Breast epithelium (tissue), 4 donors: ENCODE data around the gene KREMEN1. TPM values are rescaled to one million over a fixed set of nuclear protein-coding genes. Genes with fewer than 3 reads are reported as not detected.
A peak's percentile ranks its signal among the peaks of the same experiment; 100 is the strongest.

Source experiments
- DNase-seq, 2 donors: peaks; one replicate each; pipeline ENCODE4 v3.0.0-alpha.2; 2019; ENCODE audit warnings: low spot score in 2 of 2
- H3K27ac ChIP-seq, 2 donors: fragments of 200-600 bp; sonication (generic) in 1 of 2; one replicate each; pipeline ENCODE4 v1.5.1; 2016 to 2019; ENCODE audit warnings: mild to moderate bottlenecking in 1 of 2
- H3K27me3 ChIP-seq, 2 donors: fragments of 200-600 bp; sonication (generic) in 1 of 2; one replicate each; pipeline versions ENCODE4 v1.5.1 to v1.6.0; 2017 to 2019; ENCODE audit warnings: control low read depth in 1 of 2, mild to moderate bottlenecking in 1 of 2
- H3K36me3 ChIP-seq: fragments of 200-600 bp; one replicate; pipeline ENCODE4 v1.5.1; 2019
- H3K4me1 ChIP-seq, 2 donors: fragments of 200-600 bp; sonication (generic); one replicate each; pipeline ENCODE4 v1.5.1; 2016 to 2019; ENCODE audit warnings: control low read depth in 1 of 2
- H3K4me3 ChIP-seq, 3 donors: fragments of 200-600 bp; sonication (generic); 1 replicate in 2 of 3; 2 replicates in 1 of 3; pipeline ENCODE4 v1.5.1; 2016 to 2019; ENCODE audit warnings: mild to moderate bottlenecking in 3 of 3, moderate library complexity in 2 of 3
- H3K9me3 ChIP-seq, 2 donors: fragments of 200-600 bp; sonication (generic) in 1 of 2; one replicate each; pipeline ENCODE4 v1.5.1; 2016 to 2019; ENCODE audit warnings: control low read depth in 1 of 2
- POLR2A ChIP-seq: fragments of 450-650 bp; IDR thresholded peaks from one replicate; pipeline ENCODE4 v1.6.1; 2016; ENCODE audit warnings: antibody characterized with exemption, mild to moderate bottlenecking, moderate library complexity
- POLR2AphosphoS5 ChIP-seq, 3 donors: sonication (generic); formaldehyde crosslinking; IDR thresholded peaks; one replicate each; pipeline ENCODE4 v1.6.1; 2017; ENCODE audit warnings: antibody characterized with exemption in 3 of 3
- intact Hi-C: fragments of 100-400 bp; cut with DNase I; formaldehyde crosslinking; loops from one replicate; pipeline ENCODE4 v1.15.1; 2023; ENCODE audit warnings: low total_unique reads
- total RNA-seq, 3 donors: library from RNA; depleted of rRNA; stranded (reverse); fragments of >200 nt; gene quantifications; one replicate each; pipeline ENCODE4 v1.1.0, GENCODE V29; 2016
- TF ChIP-seq, protein P1 (sequence below), 3 donors: fragments of 450-650 bp; IDR thresholded peaks; one replicate each; pipeline ENCODE4 v1.5.1; 2016 to 2017; ENCODE audit warnings: antibody characterized with exemption in 3 of 3, mild to moderate bottlenecking in 3 of 3, moderate library complexity in 3 of 3

Gene KREMEN1
- total RNA-seq, 3 donors from 2014 or later: 9.5 to 13.6 (median 13.5) TPM

DNA sequence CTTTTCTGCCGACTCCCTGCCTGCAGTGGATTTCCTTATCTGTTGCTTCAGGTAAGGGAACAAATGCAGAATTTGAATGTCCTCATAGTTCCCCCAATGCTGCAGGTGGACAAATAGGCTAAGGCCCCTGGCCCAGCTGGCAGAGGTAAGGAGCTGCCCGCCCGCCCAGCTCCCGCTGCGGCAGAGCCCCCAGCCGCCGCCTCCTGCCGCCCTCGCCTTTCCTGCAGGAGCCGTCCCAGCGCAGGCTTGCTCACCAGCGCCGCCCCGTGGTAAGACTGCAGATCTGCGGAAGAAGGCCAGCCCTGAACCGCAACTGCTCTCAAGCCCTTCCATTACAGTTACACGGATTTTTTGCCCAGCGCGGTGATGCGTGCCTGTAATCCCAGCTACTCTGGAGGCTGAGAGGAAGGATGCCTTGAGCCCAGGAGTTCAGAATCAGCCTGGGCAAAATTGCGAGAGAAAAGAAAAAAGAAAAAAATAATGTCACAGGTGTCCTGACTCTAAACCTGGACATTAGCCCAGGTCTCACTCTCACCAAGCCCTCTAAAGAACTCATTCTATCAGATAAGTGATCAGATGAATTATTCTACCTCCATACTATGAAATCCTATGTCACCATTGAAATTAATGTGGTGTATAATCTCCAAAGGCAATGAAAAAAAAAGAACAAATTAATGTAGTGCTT, 81.7 kb downstream of the KREMEN1 start:
- H3K36me3 ChIP-seq: no peaks in the 10 kb centered on the region
- H3K27me3 ChIP-seq: no peaks in the 10 kb centered on the region
- H3K27ac ChIP-seq: no peak overlapping the region
- peak; percentile 44 to 79 for DNase-seq
- H3K4me3 ChIP-seq: peak overlapping the region in 2 of 3 donors; percentile 15 to 50
- TF ChIP-seq, protein P1, sequence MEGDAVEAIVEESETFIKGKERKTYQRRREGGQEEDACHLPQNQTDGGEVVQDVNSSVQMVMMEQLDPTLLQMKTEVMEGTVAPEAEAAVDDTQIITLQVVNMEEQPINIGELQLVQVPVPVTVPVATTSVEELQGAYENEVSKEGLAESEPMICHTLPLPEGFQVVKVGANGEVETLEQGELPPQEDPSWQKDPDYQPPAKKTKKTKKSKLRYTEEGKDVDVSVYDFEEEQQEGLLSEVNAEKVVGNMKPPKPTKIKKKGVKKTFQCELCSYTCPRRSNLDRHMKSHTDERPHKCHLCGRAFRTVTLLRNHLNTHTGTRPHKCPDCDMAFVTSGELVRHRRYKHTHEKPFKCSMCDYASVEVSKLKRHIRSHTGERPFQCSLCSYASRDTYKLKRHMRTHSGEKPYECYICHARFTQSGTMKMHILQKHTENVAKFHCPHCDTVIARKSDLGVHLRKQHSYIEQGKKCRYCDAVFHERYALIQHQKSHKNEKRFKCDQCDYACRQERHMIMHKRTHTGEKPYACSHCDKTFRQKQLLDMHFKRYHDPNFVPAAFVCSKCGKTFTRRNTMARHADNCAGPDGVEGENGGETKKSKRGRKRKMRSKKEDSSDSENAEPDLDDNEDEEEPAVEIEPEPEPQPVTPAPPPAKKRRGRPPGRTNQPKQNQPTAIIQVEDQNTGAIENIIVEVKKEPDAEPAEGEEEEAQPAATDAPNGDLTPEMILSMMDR (IDR thresholded peaks at IDR 0.05): peak; percentile 73 to 87 (median 79)
- TF ChIP-seq POLR2AphosphoS5 (IDR thresholded peaks at IDR 0.05) (peak in 2 of 3 donors; percentile 16 to 52), POLR2A (no peak)
- H3K9me3 ChIP-seq: no peaks in the 10 kb centered on the region
- intact Hi-C loops: no loop called here
- no peaks in the 10 kb centered on the region for H3K4me1 ChIP-seq

DNA sequence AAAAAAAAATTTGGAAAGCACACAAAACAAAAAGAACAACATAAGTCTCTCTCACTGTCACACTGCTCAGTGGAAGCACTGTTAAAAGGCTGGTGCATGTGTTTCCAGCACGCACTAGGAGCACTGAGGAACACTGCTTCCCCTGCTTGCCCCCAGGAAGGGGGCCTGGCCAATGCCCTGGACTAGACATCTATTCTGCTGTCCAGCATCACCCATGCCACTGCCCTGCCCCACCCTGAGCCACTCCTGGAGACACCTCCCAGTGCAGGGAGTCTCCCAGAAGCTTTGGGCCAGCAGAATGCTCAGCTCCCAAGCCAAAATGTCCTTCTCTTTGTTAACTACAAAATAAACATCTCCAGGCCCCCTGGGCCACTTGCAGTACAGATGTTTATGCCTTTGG, 83.1 kb downstream of the KREMEN1 start:
- Histone ChIP-seq H3K9me3 (no peaks in the 10 kb centered on the region), H3K27me3 (no peaks in the 10 kb centered on the region), H3K36me3 (no peaks in the 10 kb centered on the region), H3K27ac (no peak overlapping the region), H3K4me1 (no peaks in the 10 kb centered on the region), H3K4me3 (no peak overlapping the region)
- intact Hi-C loops: no loop called here
- TF ChIP-seq, protein P1 (IDR thresholded peaks at IDR 0.05): no peak
- no peak for DNase-seq

DNA sequence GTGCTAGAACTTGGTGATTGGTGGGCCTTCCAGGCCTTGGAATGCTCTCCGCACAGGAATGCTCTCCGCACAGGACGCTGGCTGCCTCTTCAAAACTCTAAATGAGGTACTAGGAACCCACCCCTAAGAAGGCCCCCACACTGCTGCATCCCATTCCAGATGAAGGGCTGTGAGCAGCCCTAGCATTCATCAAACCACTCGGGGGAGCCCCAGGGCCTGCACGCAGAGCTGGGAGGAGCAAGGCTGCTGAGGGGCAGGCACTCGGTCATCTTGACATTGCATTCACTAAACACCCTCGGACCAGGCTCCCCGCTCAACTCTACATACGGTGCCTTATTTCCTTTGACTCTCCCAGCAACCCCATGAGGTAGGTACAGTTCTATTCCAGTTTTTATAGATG, 83.7 kb downstream of the KREMEN1 start:
- Histone ChIP-seq H3K27me3 (no peaks in the 10 kb centered on the region), H3K36me3 (no peaks in the 10 kb centered on the region), H3K27ac (no peak overlapping the region), H3K4me3 (no peak overlapping the region), H3K9me3 (no peaks in the 10 kb centered on the region), H3K4me1 (no peaks in the 10 kb centered on the region)
- TF ChIP-seq POLR2AphosphoS5 (IDR thresholded peaks at IDR 0.05) (no peak), POLR2A (no peak)
- TF ChIP-seq, protein P1 (IDR thresholded peaks at IDR 0.05): no peak
- intact Hi-C loops: no loop called here
- DNase-seq: no peak

DNA sequence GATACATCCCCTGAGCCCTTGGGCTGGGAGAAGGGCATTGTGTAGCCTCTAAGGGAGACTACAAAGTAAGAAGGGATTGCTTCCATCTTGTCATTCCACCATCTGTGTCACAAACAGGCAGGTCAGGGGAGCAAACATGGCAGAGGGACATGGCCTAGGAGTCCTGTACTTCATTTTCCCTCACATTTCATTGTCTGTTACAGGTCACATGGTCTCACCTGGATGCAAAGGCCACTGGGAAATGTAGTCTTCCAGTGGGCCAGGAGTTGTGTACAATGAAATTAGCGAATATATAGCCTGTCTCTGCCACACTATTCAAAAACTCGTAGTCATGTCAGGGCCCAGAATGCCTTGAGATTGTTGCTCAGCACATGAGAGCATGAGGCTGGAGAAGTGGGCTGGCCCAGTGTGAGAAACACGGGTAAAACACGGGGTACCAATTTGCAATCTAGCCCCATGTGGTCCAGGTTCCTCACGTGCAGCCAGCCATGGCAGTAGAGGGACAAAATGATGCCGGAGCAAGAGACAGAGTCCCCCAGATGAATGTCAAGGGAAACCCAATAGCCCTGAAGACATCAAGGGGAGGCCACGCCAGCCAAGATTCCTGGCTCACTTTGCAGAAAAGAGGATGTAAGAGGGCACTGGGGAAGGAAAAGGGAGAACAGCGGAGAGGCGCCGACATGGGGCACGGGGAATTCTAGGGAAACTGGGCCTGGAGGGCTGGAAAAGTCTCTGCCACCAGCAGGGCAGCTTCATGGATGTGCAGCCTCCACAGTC, 85.1 kb downstream of the KREMEN1 start:
- Histone ChIP-seq H3K36me3 (no peaks in the 10 kb centered on the region), H3K4me1 (no peaks in the 10 kb centered on the region), H3K4me3 (no peak overlapping the region), H3K27me3 (no peaks in the 10 kb centered on the region), H3K9me3 (no peaks in the 10 kb centered on the region), H3K27ac (no peak overlapping the region)
- intact Hi-C loops: no loop called here
- TF ChIP-seq, protein P1 (IDR thresholded peaks at IDR 0.05): no peak
- no peak for TF ChIP-seq POLR2A
- TF ChIP-seq POLR2AphosphoS5 (IDR thresholded peaks at IDR 0.05): no peak
- no peak for DNase-seq

DNA sequence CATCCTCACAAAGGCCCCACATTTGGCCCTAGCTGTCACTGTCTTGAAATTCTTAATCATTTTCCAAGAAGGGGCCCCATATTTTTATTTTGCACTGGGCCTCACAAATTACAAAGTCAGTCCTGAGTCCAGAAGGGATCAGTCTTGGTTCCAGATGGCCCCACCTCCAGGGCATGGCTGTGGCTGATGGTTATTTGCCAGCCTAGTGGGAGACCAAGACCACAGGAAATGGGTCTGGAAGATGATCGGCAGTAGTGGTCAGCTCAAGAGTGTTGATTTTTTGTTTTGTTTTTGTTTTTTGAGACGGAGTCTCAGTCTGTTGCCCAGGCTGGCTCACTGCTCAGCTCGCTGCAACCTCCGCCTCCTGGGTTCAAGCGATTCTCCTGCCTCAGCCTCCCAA, 85.7 kb downstream of the KREMEN1 start:
- H3K4me3 ChIP-seq: no peak overlapping the region
- intact Hi-C loops: no loop called here
- DNase-seq: no peak
- no peaks in the 10 kb centered on the region for H3K36me3 ChIP-seq
- TF ChIP-seq, protein P1 (IDR thresholded peaks at IDR 0.05): no peak
- TF ChIP-seq POLR2A (no peak), POLR2AphosphoS5 (IDR thresholded peaks at IDR 0.05) (no peak)
- no peaks in the 10 kb centered on the region for H3K9me3 ChIP-seq
- H3K27me3 ChIP-seq: no peaks in the 10 kb centered on the region
- no peaks in the 10 kb centered on the region for H3K4me1 ChIP-seq
- H3K27ac ChIP-seq: no peak overlapping the region
